Astrocyte (in vitro differentiated cells and primary cell): Measurements from ENCODE around the gene ALDH2. TPM values are rescaled to one million over a fixed set of nuclear protein-coding genes. Genes with fewer than 3 reads are reported as not detected.
A peak's percentile ranks its signal among the peaks of the same experiment; 100 is the strongest.

ENCODE experiments used
- DNase-seq: peaks from one replicate; pipeline ENCODE4 v3.0.0-alpha.2; 2010; ENCODE audit warnings: low read depth
- FAIRE-seq: peaks from 2 replicates; lab custom pipeline; 2011; peaks lifted over from hg19 to GRCh38; lab: Jason Lieb, UNC
- H2AFZ ChIP-seq: 2 replicates; pipeline ENCODE4 v1.6.0; 2012; ENCODE audit warnings: low read depth, low read length, inconsistent platforms
- H3K27ac ChIP-seq: 2 replicates; pipeline ENCODE4 v1.5.1; 2011; ENCODE audit warnings: low read depth, low read length, inconsistent platforms
- H3K27me3 ChIP-seq: 2 replicates; pipeline ENCODE4 v1.6.0; 2011; ENCODE audit warnings: low read length, inconsistent platforms; ENCODE audit not compliant: insufficient read depth
- H3K36me3 ChIP-seq: 2 replicates; pipeline ENCODE4 v1.5.1; 2011; ENCODE audit warnings: low read length, inconsistent platforms; ENCODE audit not compliant: insufficient read depth
- H3K4me1 ChIP-seq: 2 replicates; pipeline ENCODE4 v1.5.1; 2011; ENCODE audit warnings: low read length, inconsistent platforms; ENCODE audit not compliant: insufficient read depth
- H3K4me2 ChIP-seq: 2 replicates; pipeline ENCODE4 v1.6.0; 2012; ENCODE audit warnings: low read length, inconsistent platforms
- H3K4me3 ChIP-seq: 2 replicates; pipeline ENCODE4 v1.5.1; 2011; ENCODE audit warnings: low read depth, mild to moderate bottlenecking, low read length, inconsistent platforms; ENCODE audit not compliant: insufficient read depth
- H3K79me2 ChIP-seq: 2 replicates; pipeline ENCODE4 v1.6.0; 2012; ENCODE audit warnings: mild to moderate bottlenecking, low read length, inconsistent platforms; ENCODE audit not compliant: insufficient read depth
- H3K9ac ChIP-seq: 2 replicates; pipeline ENCODE4 v1.6.0; 2012; ENCODE audit warnings: mild to moderate bottlenecking, low read length, inconsistent platforms
- H3K9me3 ChIP-seq: 2 replicates; pipeline ENCODE4 v1.5.1; 2012; ENCODE audit warnings: low read depth, mild to moderate bottlenecking, low read length, inconsistent platforms; ENCODE audit not compliant: insufficient read depth
- H4K20me1 ChIP-seq: 2 replicates; pipeline ENCODE4 v1.6.0; 2012; ENCODE audit warnings: low read length, inconsistent platforms; ENCODE audit not compliant: insufficient read depth
- H3K27ac Mint-ChIP-seq: one replicate; pipeline ENCODE4 v1.8.0; 2021; ENCODE audit warnings: mild to moderate bottlenecking, mixed read lengths; ENCODE audit not compliant: unreplicated experiment
- H3K27me3 Mint-ChIP-seq: one replicate; pipeline ENCODE4 v1.8.0; 2021; ENCODE audit warnings: low read depth, mixed read lengths; ENCODE audit not compliant: unreplicated experiment
- H3K36me3 Mint-ChIP-seq: one replicate; pipeline ENCODE4 v1.8.0; 2021; ENCODE audit warnings: low read depth, mixed read lengths; ENCODE audit not compliant: unreplicated experiment
- H3K4me1 Mint-ChIP-seq: one replicate; pipeline ENCODE4 v1.8.0; 2021; ENCODE audit warnings: low read depth, mixed read lengths; ENCODE audit not compliant: unreplicated experiment
- H3K4me3 Mint-ChIP-seq: one replicate; pipeline ENCODE4 v1.8.0; 2021; ENCODE audit warnings: mild to moderate bottlenecking, moderate library complexity, mixed read lengths; ENCODE audit not compliant: unreplicated experiment
- H3K9me3 Mint-ChIP-seq: one replicate; pipeline ENCODE4 v1.8.0; 2021; ENCODE audit warnings: mild to moderate bottlenecking, mixed read lengths; ENCODE audit not compliant: unreplicated experiment
- EZH2 ChIP-seq: IDR thresholded peaks from 2 replicates; pipeline ENCODE4 v1.6.1; 2012; ENCODE audit warnings: mild to moderate bottlenecking, low read length, inconsistent platforms; ENCODE audit not compliant: insufficient read depth
- total RNA-seq: library from RNA; stranded (reverse); gene quantifications from 2 replicates; pipeline ENCODE4 v1.2.1, GENCODE V29; 2021
- TF ChIP-seq, protein P1 (sequence below): IDR thresholded peaks from 2 replicates; pipeline ENCODE4 v1.5.1; 2011; ENCODE audit warnings: low read depth, mild to moderate bottlenecking, inconsistent platforms, low read length, moderate library complexity; ENCODE audit not compliant: insufficient read depth

Gene ALDH2
- total RNA-seq, 1 donor from 2014 or later = 82.0 TPM

DNA sequence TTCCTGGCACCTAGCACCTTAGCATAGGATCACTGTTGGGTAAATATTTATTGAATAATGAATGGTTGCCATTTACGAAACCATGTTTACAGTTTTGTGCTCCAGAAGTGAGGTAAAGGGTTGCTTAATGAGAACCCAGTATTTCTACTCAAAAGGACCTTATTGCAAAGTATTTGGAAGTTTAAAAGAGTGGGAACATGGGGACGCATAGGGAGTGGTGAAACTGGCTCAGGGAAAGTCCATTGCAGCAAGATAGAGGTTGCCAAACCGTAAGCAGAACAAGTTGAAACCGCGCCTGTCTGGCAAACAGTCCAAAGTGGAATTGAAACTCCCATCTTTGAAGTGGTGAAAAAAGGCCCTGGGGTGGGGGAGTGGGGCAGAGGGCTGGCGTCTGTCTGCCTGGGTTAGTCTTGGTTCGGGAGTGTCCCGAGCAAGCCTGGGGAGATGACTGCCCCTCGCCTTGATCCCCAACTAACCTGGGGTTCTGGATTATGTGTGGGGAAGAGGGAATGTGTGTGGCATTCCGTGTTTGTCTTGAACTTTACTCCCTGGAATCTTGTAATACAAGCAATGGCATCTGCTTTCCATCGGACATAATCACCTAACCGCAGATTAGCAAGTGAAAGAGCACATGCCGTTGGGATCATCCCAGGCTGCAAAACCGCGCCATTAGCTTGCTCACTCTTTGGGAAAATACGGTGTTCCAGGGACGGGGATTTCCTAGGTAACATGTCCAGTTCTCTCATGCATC, 7.2 kb downstream of the ALDH2 start:
- Histone ChIP-seq H3K4me2 (peak overlapping the region; percentile 48), H3K27ac (no peak overlapping the region), H3K27me3 (no peaks in the 10 kb centered on the region), H3K79me2 (no peaks in the 10 kb centered on the region), H2AFZ (no peak overlapping the region), H3K36me3 (no peaks in the 10 kb centered on the region), H4K20me1 (peaks cover 5% of the 10 kb centered on the region), H3K4me1 (peaks cover 12% of the 10 kb centered on the region), H3K4me3 (no peak overlapping the region), H3K9ac (no peak overlapping the region), H3K9me3 (no peaks in the 10 kb centered on the region)
- H3K36me3 Mint-ChIP-seq = peaks cover 18% of the 10 kb centered on the region
- TF ChIP-seq EZH2 = no peak
- TF ChIP-seq, protein P1, sequence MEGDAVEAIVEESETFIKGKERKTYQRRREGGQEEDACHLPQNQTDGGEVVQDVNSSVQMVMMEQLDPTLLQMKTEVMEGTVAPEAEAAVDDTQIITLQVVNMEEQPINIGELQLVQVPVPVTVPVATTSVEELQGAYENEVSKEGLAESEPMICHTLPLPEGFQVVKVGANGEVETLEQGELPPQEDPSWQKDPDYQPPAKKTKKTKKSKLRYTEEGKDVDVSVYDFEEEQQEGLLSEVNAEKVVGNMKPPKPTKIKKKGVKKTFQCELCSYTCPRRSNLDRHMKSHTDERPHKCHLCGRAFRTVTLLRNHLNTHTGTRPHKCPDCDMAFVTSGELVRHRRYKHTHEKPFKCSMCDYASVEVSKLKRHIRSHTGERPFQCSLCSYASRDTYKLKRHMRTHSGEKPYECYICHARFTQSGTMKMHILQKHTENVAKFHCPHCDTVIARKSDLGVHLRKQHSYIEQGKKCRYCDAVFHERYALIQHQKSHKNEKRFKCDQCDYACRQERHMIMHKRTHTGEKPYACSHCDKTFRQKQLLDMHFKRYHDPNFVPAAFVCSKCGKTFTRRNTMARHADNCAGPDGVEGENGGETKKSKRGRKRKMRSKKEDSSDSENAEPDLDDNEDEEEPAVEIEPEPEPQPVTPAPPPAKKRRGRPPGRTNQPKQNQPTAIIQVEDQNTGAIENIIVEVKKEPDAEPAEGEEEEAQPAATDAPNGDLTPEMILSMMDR = no peak
- no peaks in the 10 kb centered on the region for H3K27me3 Mint-ChIP-seq
- no peak for FAIRE-seq
- DNase-seq = peak; percentile 85
- peaks cover 11% of the 10 kb centered on the region for H3K4me1 Mint-ChIP-seq
- H3K4me3 Mint-ChIP-seq = no peak overlapping the region
- no peaks in the 10 kb centered on the region for H3K9me3 Mint-ChIP-seq
- no peak overlapping the region for H3K27ac Mint-ChIP-seq

DNA sequence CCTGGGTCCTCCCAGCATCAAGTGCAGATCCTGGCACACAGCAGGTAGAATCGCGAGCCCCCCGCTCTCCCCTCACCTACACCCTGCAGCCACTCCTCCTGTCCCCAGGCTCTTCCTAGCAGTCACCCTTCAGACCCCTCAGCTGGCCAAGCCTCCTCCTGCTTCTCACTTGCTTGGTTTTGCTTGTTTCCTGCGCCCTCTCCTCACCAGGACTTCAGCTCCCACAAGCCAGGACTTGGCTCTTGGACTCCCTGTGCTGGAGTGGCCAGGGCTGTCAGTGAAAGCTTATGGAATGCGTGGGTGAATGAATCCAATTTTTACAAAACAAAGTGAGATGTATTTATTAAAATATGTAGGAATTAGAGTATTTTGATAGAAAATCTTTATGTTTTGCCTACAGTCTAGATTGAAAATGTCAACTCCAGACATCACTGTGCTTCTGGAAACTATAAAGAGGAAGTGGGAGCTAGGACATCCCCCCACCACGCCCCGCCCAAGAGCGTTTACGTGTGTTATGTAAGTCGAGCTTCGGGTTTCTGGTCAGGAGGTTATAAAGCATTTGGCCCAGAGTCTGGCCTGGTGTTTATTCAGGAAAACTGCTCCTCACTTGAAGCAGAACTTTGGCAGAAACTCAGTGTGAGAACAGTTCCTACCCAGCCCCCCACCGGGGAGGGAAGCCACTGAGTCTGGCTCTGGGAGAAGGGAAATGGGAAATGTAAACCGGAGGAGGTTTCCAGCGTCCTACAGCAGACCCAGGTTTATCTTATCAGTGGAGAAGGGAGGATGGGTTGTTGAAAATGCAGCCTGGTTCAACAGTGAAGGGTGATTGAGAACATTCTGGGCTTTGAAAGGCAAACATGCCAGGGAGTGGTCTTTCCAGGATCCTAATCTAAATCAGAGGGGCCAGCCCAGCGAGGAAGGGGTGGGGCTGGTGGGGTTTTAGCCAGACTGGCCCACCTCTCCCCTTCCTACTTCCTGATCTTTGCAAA, 8.8 kb downstream of the ALDH2 start:
- no peaks in the 10 kb centered on the region for H3K27me3 Mint-ChIP-seq
- peaks cover 12% of the 10 kb centered on the region for H3K4me1 ChIP-seq
- no peaks in the 10 kb centered on the region for H3K27me3 ChIP-seq
- no peak overlapping the region for H3K4me3 ChIP-seq
- H3K36me3 ChIP-seq = no peaks in the 10 kb centered on the region
- H3K9me3 ChIP-seq = no peaks in the 10 kb centered on the region
- H3K27ac ChIP-seq = no peak overlapping the region
- peak overlapping the region; percentile 49 for H3K4me2 ChIP-seq
- peaks cover 11% of the 10 kb centered on the region for H3K4me1 Mint-ChIP-seq
- FAIRE-seq = no peak
- TF ChIP-seq, protein P1 = no peak
- no peak for TF ChIP-seq EZH2
- peaks cover 5% of the 10 kb centered on the region for H4K20me1 ChIP-seq
- peaks cover 22% of the 10 kb centered on the region for H3K36me3 Mint-ChIP-seq
- peaks cover 2% of the 10 kb centered on the region for H3K9me3 Mint-ChIP-seq
- peak; percentile 72 for DNase-seq
- H3K79me2 ChIP-seq = no peaks in the 10 kb centered on the region
- no peak overlapping the region for H3K9ac ChIP-seq
- no peak overlapping the region for H3K4me3 Mint-ChIP-seq
- peak overlapping the region; percentile 10 for H3K27ac Mint-ChIP-seq
- no peak overlapping the region for H2AFZ ChIP-seq
